Fibroblast of lung (primary cell): Measurements from ENCODE around the gene ACAT1.

Experiments used
- EZH2 ChIP-seq: IDR thresholded peaks from 2 replicates; pipeline ENCODE4 v1.5.1; 2012; ENCODE audit warnings: low read length, control low read depth, mild to moderate bottlenecking; ENCODE audit errors: missing control alignments
- TF ChIP-seq, protein P1 (sequence below), 2 donors: IDR thresholded peaks in 1 of 2; conservative IDR thresholded peaks in 1 of 2; 1 replicate in 1 of 2; 2 replicates in 1 of 2; pipeline ENCODE4 v1.5.1; 2011 to 2012; ENCODE audit warnings: low read length in 2 of 2, control low read depth in 1 of 2, inconsistent platforms in 1 of 2, low read depth in 1 of 2, mild to moderate bottlenecking in 1 of 2

DNA sequence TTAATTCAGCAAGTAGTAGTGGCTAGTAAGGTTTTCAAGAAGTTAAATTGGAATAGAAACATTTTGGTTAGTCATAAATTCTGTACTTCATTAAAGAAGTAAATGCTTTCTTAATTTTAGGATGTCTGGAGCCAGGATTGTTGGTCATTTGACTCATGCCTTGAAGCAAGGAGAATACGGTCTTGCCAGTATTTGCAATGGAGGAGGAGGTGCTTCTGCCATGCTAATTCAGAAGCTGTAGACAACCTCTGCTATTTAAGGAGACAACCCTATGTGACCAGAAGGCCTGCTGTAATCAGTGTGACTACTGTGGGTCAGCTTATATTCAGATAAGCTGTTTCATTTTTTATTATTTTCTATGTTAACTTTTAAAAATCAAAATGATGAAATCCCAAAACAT lies 25.8 kb downstream of the ACAT1 start:
- TF ChIP-seq, protein P1, sequence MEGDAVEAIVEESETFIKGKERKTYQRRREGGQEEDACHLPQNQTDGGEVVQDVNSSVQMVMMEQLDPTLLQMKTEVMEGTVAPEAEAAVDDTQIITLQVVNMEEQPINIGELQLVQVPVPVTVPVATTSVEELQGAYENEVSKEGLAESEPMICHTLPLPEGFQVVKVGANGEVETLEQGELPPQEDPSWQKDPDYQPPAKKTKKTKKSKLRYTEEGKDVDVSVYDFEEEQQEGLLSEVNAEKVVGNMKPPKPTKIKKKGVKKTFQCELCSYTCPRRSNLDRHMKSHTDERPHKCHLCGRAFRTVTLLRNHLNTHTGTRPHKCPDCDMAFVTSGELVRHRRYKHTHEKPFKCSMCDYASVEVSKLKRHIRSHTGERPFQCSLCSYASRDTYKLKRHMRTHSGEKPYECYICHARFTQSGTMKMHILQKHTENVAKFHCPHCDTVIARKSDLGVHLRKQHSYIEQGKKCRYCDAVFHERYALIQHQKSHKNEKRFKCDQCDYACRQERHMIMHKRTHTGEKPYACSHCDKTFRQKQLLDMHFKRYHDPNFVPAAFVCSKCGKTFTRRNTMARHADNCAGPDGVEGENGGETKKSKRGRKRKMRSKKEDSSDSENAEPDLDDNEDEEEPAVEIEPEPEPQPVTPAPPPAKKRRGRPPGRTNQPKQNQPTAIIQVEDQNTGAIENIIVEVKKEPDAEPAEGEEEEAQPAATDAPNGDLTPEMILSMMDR (conservative IDR thresholded peaks at IDR 0.05 in 1 of 2, IDR thresholded peaks at IDR 0.05 in 1 of 2; ENCODE audit: low read depth in 1 of 2, low read length in 2 of 2): no peak
- TF ChIP-seq EZH2: no peak
